GM18505 (cell line): ENCODE measurements around the gene BARX1.
A peak's percentile ranks its signal among the peaks of the same experiment; 100 is the strongest.
"Not testable (repeated sequence)": the region's sequence is repeated elsewhere in the genome, so short reads cannot be mapped to it uniquely, and the experiment has no call there.

Source experiments
- ATAC-seq: cut with Tn5 transposase; IDR thresholded peaks from one replicate; pipeline ENCODE4 v1.9.1; 2021; ENCODE audit not compliant: unreplicated experiment
- POLR2A ChIP-seq: IDR thresholded peaks from 4 replicates; pipeline ENCODE4 v1.6.1; 2011; ENCODE audit warnings: borderline replicate concordance; ENCODE audit not compliant: insufficient read depth, insufficient read length; ENCODE audit errors: extremely low read depth

The BARX1 gene

DNA sequence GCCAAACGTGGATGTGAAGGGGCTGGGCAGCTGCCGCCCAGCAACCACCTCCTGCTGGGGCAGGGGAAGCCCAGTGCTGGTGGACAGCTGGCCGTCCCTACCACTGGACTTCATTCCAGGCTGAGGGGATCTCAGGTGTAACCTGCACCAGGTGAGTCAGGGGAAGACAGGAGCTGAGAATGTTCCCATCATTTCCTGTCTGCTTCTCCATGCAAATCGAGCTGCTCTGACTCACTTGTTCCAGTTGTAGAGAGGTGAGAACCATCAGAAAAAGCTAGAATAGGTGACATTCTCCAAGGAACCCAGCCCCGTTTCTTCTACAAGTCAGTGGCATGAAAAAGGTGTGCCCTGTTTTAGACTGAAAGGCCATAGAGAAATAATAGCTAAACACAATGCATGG lies 21.8 kb upstream of the BARX1 start:
- ATAC-seq, result no peak
- no peak for TF ChIP-seq POLR2A

DNA sequence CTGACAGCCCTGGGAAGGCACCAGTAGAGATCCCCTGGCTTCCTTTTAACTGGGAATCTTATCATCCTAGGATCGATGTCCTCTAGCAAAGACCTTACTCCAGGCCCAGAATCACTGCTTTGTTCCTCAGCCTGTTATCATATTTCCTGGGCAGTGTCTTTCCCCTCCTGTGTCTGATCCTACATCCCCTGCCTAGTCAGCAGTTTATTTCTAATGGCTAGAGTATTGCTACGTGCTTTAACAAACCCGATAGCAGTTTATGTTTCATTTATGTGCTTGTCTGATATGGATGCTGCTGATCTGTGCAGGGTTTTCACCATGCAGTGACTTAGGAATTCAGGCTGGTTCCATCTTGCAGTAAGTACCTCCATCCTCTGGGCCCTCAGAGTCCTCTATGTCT lies 20.9 kb upstream of the BARX1 start:
- TF ChIP-seq POLR2A, result no peak
- no peak for ATAC-seq

DNA sequence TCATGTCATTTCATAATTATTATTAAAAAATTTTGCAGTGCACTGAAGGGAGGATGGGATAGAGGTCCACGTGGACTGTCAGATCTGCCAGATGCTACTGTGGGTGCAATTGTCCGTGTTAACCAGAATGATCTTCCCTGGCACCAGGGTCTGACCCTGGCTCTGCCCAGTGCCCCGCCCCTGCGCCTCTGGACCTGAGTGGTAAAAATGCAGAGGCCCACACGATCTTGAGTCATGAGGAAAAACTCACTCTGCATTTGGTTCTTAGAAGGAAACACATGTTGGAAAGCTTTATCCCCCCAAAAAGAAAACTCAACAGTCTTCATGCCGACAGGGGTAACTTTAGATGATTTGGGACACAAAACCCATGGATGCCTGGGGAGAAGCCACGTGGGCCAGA lies 20.1 kb upstream of the BARX1 start:
- TF ChIP-seq POLR2A, result no peak
- no peak for ATAC-seq

DNA sequence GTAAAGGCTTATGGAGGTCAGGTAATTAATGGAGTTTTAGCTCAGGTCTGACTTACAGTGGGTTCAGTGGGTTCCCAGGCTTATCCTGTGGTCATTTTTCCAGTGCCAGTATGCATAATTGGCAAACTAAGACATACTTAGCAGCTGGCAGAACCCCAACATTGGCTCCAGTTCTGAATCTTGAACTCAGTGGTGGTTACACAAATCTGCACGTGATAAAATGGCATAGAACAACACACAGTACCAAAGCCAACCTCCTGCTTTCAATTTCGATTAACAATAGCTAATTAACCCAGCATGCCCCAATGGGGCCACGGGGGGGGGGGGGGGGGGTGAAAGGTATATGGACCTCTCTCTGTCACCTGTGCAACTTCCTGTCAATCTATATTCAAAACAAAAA lies 19.0 kb upstream of the BARX1 start:
- TF ChIP-seq POLR2A, result no peak
- ATAC-seq, result no peak

DNA sequence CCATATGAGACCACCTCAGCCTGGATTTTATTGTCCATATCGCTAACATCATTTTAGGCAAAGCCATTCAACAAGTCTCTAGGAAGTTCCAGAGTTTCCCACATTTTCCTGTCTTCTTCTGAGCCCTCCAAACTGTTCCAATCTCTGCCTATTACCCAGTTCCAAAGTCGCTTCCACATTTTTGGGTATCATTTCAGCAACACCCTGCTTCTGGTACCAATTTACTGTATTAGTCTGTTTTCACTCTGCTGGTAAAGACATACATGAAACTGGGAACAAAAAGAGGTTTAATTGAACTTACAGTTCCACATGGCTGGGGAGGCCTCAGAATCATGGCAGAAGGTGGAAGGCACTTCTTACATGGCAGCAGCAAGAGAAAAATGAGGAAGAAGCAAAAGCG lies 17.5 kb upstream of the BARX1 start:
- ATAC-seq, result not testable (repeated sequence)

DNA sequence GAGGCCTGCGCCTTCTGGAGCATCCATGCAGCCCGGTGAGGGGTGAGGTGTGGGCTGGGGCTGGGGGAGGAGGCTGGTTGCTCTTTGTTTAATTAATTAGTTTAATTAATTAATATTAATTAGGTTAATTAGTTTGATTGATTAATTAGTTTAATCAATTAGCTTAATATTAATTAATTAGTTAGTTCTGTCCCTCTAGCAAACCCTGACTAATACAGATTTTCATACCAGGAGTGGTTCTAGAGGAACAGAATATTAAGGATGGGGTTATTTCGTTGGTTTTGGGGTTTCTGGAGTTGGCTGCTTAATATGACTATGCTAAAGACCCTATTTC lies 14.1 kb upstream of the BARX1 start:
- ATAC-seq, result no peak
- no peak for TF ChIP-seq POLR2A

DNA sequence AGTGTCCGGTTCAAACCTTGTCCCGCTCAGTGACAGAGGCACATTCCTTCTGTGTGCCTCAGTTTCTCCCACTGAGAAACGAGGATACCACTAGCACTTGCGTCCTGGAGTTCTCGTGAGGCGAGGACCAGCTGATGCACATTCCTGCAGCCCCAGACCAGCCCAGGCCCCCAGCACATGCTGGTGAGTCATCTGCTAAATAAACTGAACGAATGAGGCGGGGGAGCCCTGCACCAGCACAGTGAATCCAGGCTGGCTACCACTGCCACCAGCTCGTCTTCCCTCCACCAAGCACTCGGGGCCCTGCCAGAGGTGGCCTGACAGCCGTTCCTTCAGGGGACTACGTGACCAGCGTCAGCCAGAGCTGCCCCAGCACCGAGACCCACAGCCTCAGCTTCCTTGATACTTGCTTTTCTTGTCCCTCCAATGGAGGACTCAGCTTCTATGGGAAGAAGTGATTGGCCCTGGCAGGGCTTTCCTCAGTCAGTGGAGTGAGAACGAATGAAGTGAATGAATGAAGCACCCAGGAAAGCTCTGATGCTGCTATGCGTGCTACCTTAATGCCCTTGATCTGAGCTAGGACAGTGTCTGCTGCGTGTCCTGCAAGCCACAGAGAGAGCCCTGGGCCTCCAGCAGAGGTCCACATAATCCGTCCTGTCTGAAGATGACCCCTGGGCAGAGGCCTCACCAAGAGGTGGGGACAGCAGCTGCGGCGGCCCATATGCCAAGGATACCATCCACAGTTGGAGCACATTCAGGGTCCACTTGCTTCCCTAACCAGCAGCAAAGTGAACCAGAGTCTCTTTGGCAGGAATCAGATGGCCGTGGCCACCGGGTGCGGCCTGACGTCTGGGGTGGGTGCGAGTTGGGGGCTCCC lies 13.5 kb upstream of the BARX1 start:
- no peak for ATAC-seq
- no peak for TF ChIP-seq POLR2A

DNA sequence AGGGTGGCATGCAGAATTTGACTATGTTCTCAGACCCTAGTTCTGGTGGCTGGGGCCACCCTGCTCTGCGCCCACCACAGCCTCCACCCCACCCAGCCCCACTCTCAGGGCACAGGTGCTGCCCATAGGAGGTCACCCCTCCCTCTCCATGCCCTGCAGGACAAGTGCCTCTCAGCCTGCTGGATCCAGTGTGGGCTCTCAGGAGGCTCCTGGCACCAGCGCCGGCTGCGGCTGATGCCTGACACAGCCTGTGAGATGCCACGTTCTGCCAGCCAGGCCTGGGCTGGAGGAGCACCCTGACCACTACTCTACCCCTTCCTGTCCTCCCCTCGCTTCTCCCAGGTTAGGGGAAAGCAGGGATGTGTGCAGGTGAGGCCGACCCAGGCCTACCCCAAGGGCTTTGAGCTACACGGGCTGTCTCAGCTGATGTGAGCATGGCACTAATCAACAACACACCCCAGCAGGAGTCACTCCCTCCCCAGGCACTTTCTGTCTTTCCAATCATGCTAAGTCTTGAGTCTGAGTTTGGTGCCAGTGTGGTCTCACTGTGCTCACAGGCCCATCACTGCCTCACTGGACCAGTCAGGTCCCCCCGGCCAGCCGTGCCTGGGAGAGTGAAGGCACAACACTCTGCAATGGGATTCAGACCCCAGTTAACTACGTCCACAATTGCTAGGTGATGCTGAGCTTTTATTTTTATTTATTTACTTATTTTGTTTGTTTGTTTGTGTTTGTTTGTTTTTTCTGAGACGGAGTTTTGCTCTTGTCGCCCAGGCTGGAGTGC lies 12.1 kb upstream of the BARX1 start:
- TF ChIP-seq POLR2A, result no peak
- ATAC-seq, result no peak

DNA sequence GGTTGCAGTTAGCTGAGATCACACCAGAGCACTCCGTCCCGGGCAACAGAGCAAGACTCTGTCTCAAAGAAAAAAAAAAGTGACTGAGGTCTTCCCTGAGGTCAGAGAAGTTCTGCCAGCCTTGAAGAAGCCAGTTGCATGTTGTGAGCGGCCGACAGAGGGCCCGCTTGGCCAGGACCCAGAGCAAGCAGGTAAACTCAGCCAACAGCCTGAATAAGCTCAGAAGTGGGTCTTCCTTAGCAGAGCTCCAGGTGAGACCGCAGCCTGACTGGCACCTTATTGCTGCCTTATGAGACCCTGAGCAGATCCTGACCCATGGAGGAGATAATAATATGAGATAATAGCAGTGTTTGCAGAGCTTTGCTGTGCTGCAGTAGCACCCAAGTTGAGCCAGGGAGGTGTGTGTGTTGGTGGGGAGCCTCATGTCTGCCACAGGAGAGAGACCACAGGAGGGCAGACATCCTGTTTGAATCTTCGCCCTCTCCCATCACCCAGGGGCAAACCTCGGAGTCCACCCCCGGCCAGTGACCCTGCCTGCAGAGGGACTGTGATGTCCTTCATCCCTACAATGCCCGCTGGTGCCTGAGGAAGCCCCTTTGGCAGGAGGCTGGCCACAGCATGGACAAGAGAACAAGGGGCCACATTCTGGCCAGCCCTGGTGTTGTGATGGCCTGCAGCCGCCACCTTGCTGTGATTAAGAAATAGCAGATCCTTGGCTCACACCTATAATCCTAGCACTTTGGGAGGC lies 10.8 kb upstream of the BARX1 start:
- no peak for TF ChIP-seq POLR2A
- ATAC-seq, result no peak

DNA sequence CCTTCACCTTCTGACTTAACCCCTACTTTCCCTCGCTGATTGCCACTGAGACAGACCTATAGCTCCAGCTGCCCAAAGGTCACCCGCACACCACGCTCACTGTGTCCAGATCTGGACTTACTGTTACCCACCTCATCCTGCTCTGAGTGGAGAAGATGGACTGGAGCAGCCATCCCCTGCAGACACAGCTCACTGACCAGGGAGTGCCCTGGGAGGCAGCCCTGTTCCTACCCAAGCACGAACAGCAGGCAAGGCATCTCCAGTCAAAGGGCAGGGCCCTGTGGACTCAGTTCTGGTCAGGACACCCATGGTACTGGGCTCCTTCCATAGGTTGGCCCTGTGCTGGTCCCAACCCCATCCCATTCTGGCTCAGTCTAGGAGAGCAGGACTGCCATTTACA lies 9.5 kb upstream of the BARX1 start:
- no peak for ATAC-seq
- no peak for TF ChIP-seq POLR2A

DNA sequence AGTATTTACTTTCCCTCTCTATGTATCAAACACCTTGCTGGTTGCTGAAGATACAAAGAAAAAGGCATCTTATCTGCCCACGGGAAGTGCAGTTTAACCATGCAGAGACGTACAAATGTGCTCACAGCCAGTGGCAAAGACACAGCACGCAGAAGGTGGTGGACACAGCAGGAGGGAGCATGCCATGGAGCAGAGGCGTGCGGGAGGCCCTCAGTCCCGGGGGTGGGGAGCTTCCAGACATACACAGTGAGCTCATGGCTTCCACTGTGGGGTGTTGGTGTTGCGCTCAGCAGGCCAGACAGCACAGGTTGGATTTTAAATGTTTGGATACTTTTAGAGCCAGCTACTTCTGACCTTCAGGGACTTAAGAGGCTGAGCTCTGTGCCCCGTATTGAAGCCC lies 8.8 kb upstream of the BARX1 start:
- TF ChIP-seq POLR2A, result no peak
- no peak for ATAC-seq

DNA sequence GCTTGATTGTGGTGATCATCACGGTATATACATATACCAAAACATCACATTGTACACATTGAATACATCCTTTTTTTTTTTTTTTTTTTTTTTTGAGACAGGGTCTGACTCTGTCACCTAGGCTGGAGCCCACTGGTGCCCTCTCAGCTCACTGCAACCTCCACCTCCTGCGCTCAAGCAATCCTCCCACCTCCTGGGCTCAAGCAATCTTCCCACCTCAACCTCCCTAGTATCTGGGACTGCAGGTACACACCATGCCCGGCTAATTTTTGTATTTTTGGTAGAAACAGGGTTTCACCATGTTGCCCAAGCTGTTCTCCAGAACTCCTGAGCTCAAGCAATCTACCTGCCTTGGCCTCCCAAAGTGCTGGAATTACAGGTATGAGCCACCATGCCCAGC lies 8.3 kb upstream of the BARX1 start:
- ATAC-seq, result not testable (repeated sequence)

DNA sequence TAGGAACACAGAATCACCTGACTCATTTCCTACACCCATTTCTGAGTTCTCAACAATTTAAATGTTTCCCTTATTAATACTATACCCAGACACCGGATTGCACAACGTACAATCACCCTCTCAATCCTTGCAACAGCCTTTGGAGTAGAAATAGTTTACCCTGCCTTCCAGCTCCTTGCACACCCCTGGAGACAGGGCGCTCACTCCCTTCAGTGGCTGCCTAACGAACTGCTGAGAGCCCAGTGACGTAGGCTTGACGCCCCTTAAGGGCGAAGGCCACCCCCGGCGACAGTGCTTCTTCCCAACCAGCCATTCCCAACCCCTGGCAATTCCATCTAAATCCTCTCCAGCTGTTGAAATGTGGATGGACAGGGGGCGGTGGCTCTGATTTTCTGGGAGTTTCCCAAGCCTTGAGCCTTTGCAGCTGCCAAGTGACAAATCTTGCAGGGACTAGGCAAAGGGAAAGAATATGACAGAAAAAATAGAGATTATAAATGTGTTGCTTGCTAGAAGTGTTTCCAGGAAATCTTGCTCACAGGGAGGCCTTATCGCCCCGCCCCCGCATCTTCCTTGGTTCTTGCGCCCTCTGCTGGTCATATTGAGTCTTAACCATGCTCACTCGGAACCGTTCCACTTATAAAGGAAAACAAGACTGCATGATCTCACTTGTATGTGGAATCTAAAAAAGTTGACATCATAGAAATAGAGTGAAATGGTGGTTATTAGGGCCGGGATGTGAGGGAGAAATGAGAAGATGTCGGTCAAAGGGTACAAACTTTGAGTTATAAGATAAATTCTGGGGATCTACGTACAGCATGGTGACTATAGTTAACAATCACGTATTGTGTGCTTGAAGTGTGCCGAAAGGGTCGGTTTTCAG lies 7.6 kb upstream of the BARX1 start:
- TF ChIP-seq POLR2A, result no peak
- ATAC-seq, result peak; percentile 52
